ENCODE results near the gene IFNAR2.

- TF ChIP-seq, protein P1, sequence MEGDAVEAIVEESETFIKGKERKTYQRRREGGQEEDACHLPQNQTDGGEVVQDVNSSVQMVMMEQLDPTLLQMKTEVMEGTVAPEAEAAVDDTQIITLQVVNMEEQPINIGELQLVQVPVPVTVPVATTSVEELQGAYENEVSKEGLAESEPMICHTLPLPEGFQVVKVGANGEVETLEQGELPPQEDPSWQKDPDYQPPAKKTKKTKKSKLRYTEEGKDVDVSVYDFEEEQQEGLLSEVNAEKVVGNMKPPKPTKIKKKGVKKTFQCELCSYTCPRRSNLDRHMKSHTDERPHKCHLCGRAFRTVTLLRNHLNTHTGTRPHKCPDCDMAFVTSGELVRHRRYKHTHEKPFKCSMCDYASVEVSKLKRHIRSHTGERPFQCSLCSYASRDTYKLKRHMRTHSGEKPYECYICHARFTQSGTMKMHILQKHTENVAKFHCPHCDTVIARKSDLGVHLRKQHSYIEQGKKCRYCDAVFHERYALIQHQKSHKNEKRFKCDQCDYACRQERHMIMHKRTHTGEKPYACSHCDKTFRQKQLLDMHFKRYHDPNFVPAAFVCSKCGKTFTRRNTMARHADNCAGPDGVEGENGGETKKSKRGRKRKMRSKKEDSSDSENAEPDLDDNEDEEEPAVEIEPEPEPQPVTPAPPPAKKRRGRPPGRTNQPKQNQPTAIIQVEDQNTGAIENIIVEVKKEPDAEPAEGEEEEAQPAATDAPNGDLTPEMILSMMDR (conservative IDR thresholded peaks at IDR 0.05; ENCODE audit: low read depth, low read length), result no peak
- no peak for TF ChIP-seq EZH2 (IDR thresholded peaks at IDR 0.05; ENCODE audit: borderline replicate concordance, low read depth, low read length, poor library complexity, severe bottlenecking)
Measured at GRCh38 chr21:33229784-33230544, at the start of gene IFNAR2.

Measured in A673 (cell line).